HepG2 (cell line): ENCODE results near the gene CUL7. TPM values are rescaled to one million over a fixed set of nuclear protein-coding genes. Genes with fewer than 3 reads are reported as not detected.

Experiments used
- ARNTL ChIP-seq: sonication (generic); formaldehyde crosslinking; IDR thresholded peaks from 2 replicates; pipeline ENCODE4 v1.4.0; 2020; ENCODE audit warnings: mild to moderate bottlenecking, missing genetic modification reagents
- ATF6 ChIP-seq: sonication (generic); formaldehyde crosslinking; conservative IDR thresholded peaks from 2 replicates; pipeline ENCODE4 v1.4.0; 2020; ENCODE audit warnings: missing genetic modification reagents
- EED ChIP-seq: sonication (generic); formaldehyde crosslinking; IDR thresholded peaks from 2 replicates; pipeline ENCODE4 v1.5.0; 2020; ENCODE audit warnings: mild to moderate bottlenecking, missing genetic modification reagents
- ELK4 ChIP-seq: sonication (generic); formaldehyde crosslinking; IDR thresholded peaks from 2 replicates; pipeline ENCODE4 v1.9.0; 2021; ENCODE audit warnings: missing genetic modification reagents, borderline replicate concordance
- FOXK1 ChIP-seq: sonication (generic); formaldehyde crosslinking; IDR thresholded peaks from 2 replicates; pipeline ENCODE4 v1.4.0; 2020; ENCODE audit warnings: low read depth, missing genetic modification reagents, borderline replicate concordance
- HBP1 ChIP-seq: IDR thresholded peaks from 2 replicates; pipeline ENCODE4 v1.6.1; 2016; ENCODE audit warnings: low read depth, control low read depth
- KDM1A ChIP-seq: IDR thresholded peaks from 2 replicates; pipeline ENCODE4 v1.6.1; 2016; ENCODE audit warnings: missing compliant biosample characterization
- NFYC ChIP-seq: IDR thresholded peaks from 2 replicates; pipeline ENCODE4 v1.6.1; 2016; ENCODE audit warnings: missing genetic modification reagents, missing compliant biosample characterization
- RCOR2 ChIP-seq: IDR thresholded peaks from 2 replicates; pipeline ENCODE4 v1.6.1; 2016; ENCODE audit warnings: missing biosample characterization, missing genetic modification reagents
- SALL2 ChIP-seq: sonication (generic); formaldehyde crosslinking; IDR thresholded peaks from 2 replicates; pipeline ENCODE4 v1.8.1; 2023; ENCODE audit warnings: mild to moderate bottlenecking, missing genetic modification reagents, inconsistent platforms
- SAP130 ChIP-seq: IDR thresholded peaks from 2 replicates; pipeline ENCODE4 v1.6.1; 2016; ENCODE audit warnings: low read depth
- SMAD3 ChIP-seq: sonication (generic); formaldehyde crosslinking; IDR thresholded peaks from 2 replicates; pipeline ENCODE4 v1.4.0; 2020; ENCODE audit warnings: missing genetic modification reagents
- STAT5B ChIP-seq: sonication (generic); formaldehyde crosslinking; IDR thresholded peaks from 2 replicates; pipeline ENCODE4 v1.4.0; 2020; ENCODE audit warnings: missing genetic modification reagents
- TRIM24 ChIP-seq: sonication (generic); formaldehyde crosslinking; IDR thresholded peaks from 2 replicates; pipeline ENCODE4 v1.8.0; 2022; ENCODE audit warnings: mild to moderate bottlenecking, missing genetic modification reagents
- ZBTB46 ChIP-seq: sonication (generic); formaldehyde crosslinking; IDR thresholded peaks from 2 replicates; pipeline ENCODE4 v1.4.0; 2020; ENCODE audit warnings: mild to moderate bottlenecking, missing genetic modification reagents, borderline replicate concordance
- ZIK1 ChIP-seq: sonication (generic); formaldehyde crosslinking; IDR thresholded peaks from 2 replicates; pipeline ENCODE4 v1.5.0; 2020; ENCODE audit warnings: mild to moderate bottlenecking, low read depth, missing genetic modification reagents, borderline replicate concordance
- ZNF441 ChIP-seq: sonication (generic); formaldehyde crosslinking; IDR thresholded peaks from 2 replicates; pipeline ENCODE4 v1.7.0; 2021; ENCODE audit warnings: missing genetic modification reagents, borderline replicate concordance
- ZNF512 ChIP-seq: sonication (generic); formaldehyde crosslinking; IDR thresholded peaks from 2 replicates; pipeline ENCODE4 v1.4.0; 2020; ENCODE audit warnings: mild to moderate bottlenecking, missing genetic modification reagents
- ZNF549 ChIP-seq: sonication (generic); formaldehyde crosslinking; IDR thresholded peaks from 2 replicates; pipeline ENCODE4 v1.5.0; 2020; ENCODE audit warnings: missing genetic modification reagents
- ZNF660 ChIP-seq: sonication (generic); formaldehyde crosslinking; IDR thresholded peaks from 2 replicates; pipeline ENCODE4 v1.5.1; 2020; ENCODE audit warnings: mild to moderate bottlenecking, low read depth, missing genetic modification reagents, borderline replicate concordance
- polyA plus RNA-seq, 8 experiments: library from polyadenylated mRNA; depleted of rRNA in 3 of 8; stranded (reverse) in 7 of 8; unstranded in 1 of 8; fragments of >200 nt; fragmentation: Illumina TruSeq in 4 of 8; extraction: Trizol in 4 of 8; gene quantifications; 2 replicates each; pipeline versions ENCODE4 v1.2.1 to v1.2.3, GENCODE V29; 2011 to 2016; ENCODE audit warnings: low read depth in 4 of 8, missing spikeins in 1 of 8, mixed read lengths in 1 of 8; ENCODE audit not compliant: insufficient read depth in 1 of 8
- total RNA-seq, 5 experiments: library from RNA; depleted of rRNA; stranded (reverse); fragments of >200 nt; fragmentation: Illumina TruSeq; extraction: Trizol; gene quantifications; 2 replicates each; pipeline ENCODE4 v1.2.3, GENCODE V29; 2016; ENCODE audit warnings: low read depth in 1 of 5

Gene CUL7
- total and polyA plus RNA-seq, 2 of the 13 experiments (the other 11 are each of a cell fraction or from before 2014, with no cell fraction given): 32.0 to 60.7 TPM

- TF ChIP-seq RCOR2 (CRISPR knock-in tag) (no peak), ZNF441 (CRISPR knock-in tag) (no peak; the same call in 1 of the 2 replicates), HBP1 (CRISPR knock-in tag) (no peak), SMAD3 (no peak), TRIM24 (CRISPR knock-in tag) (no peak), EED (CRISPR knock-in tag) (0 out of 2 replicates have a peak, but pooled peaks have one; percentile 20), ARNTL (CRISPR knock-in tag) (no peak), ZIK1 (CRISPR knock-in tag) (no peak), STAT5B (no peak), SALL2 (CRISPR knock-in tag) (no peak), SAP130 (CRISPR knock-in tag) (no peak), ATF6 (CRISPR knock-in tag) (no peak), NFYC (CRISPR knock-in tag) (no peak), ELK4 (CRISPR knock-in tag) (no peak), KDM1A (CRISPR knock-in tag) (no peak), ZNF549 (CRISPR knock-in tag) (no peak), FOXK1 (no peak), ZNF660 (no peak), ZBTB46 (CRISPR knock-in tag) (no peak), ZNF512 (CRISPR knock-in tag) (peak; percentile 28; the same call in 1 of the 2 replicates)
Observed at GRCh38 chr6:43013097-43013842, 40.4 kb downstream of the CUL7 start (continued).
